NT2/D1 (cell line): ENCODE measurements around the gene PRDX1.
A peak's percentile ranks its signal among the peaks of the same experiment; 100 is the strongest.

ENCODE experiments used
- DNase-seq: peaks from one replicate; pipeline ENCODE4 v3.0.0-alpha.2; 2011; ENCODE audit warnings: low read depth, low spot score
- H3K27me3 ChIP-seq: 2 replicates; pipeline ENCODE4 v1.6.0; 2011; ENCODE audit warnings: mild to moderate bottlenecking; ENCODE audit not compliant: insufficient read length, insufficient read depth
- H3K36me3 ChIP-seq: 2 replicates; pipeline ENCODE4 v1.6.1; 2011; ENCODE audit warnings: mild to moderate bottlenecking, low read length, mixed read lengths; ENCODE audit not compliant: insufficient read depth, insufficient read length
- H3K4me1 ChIP-seq: 2 replicates; pipeline ENCODE4 v1.5.1; 2011; ENCODE audit not compliant: insufficient read depth, insufficient read length
- H3K4me3 ChIP-seq: 2 replicates; pipeline ENCODE4 v1.5.1; 2011; ENCODE audit warnings: low read depth; ENCODE audit not compliant: insufficient read length
- H3K9ac ChIP-seq: 2 replicates; pipeline ENCODE4 v1.6.0; 2011; ENCODE audit warnings: low read depth; ENCODE audit not compliant: insufficient read length
- H3K9me3 ChIP-seq: 2 replicates; pipeline ENCODE4 v1.5.1; 2011; ENCODE audit warnings: mild to moderate bottlenecking, low read length; ENCODE audit not compliant: insufficient read depth
- SUZ12 ChIP-seq: IDR thresholded peaks from 2 replicates; pipeline ENCODE4 v1.6.1; 2011; ENCODE audit not compliant: insufficient read length, insufficient read depth; ENCODE audit errors: extremely low read depth
- YY1 ChIP-seq: IDR thresholded peaks from 2 replicates; pipeline ENCODE4 v1.6.1; 2011; ENCODE audit not compliant: insufficient read length, insufficient read depth
- ZNF274 ChIP-seq: IDR thresholded peaks from 2 replicates; pipeline ENCODE4 v1.6.1; 2011; ENCODE audit warnings: mild to moderate bottlenecking, low read depth, low read length

PRDX1 gene

GRCh38 chr1:45507893-45508292, 13.8 kb downstream of the PRDX1 start:
- Histone ChIP-seq H3K27me3 (no peaks in the 10 kb centered on the region), H3K4me1 (no peaks in the 10 kb centered on the region), H3K4me3 (no peak overlapping the region), H3K36me3 (peaks cover 73% of the 10 kb centered on the region), H3K9ac (no peak overlapping the region), H3K9me3 (no peaks in the 10 kb centered on the region)
- DNase-seq = no peak
- TF ChIP-seq ZNF274 (no peak), SUZ12 (no peak), YY1 (no peak)

- Histone ChIP-seq H3K4me1 (no peaks in the 10 kb centered on the region), H3K27me3 (no peaks in the 10 kb centered on the region), H3K36me3 (peaks cover 70% of the 10 kb centered on the region), H3K9me3 (no peaks in the 10 kb centered on the region), H3K9ac (no peak overlapping the region), H3K4me3 (no peak overlapping the region)
- no peak for DNase-seq
- TF ChIP-seq SUZ12 (no peak), ZNF274 (no peak), YY1 (no peak)
Measured at GRCh38 chr1:45507195-45507594, 14.5 kb downstream of the PRDX1 start.

DNA sequence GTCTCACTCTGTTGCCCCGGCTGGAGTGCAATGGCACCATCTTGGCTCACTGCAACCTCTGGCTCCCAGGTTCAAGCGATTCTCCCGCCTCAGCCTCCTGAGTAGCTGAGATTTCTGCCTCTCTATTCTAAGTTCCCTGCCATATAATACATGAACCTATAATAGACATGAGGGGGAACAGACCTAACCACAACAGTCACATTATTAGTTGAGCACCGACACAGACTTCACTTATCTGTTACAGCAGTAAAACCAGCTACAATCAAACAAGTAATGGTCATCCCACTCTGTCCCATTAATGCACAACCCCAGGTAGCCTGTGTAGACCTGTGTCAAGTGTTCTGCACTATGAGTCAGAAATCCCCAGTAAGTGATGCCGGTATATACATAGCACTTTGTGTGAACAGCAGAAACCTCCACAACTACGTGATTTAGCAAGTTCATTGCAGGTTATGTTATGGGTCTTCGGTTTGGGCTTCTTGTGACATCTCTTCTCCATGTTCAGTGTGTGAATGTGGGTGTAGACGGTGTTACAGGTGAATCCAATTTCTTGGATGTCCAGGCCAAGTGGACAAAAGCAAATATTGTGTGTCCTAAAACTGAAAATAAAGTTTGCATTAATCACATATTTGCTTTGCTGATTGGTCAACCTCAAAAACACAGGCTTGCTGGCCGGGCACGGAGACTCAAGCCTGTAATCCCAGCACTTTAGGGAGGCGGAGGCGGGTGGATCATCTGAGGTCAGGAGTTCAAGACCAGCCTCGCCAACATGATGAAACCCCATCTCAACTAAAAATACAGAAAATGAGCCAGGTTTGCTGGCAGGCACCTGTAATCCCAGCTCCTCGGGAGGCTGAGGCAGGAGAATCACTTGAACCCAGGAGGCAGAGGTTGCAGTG, 18.0 kb downstream of the PRDX1 start:
- Histone ChIP-seq H3K4me1 (peaks cover 8% of the 10 kb centered on the region), H3K27me3 (no peaks in the 10 kb centered on the region), H3K9me3 (no peaks in the 10 kb centered on the region), H3K9ac (no peak overlapping the region), H3K4me3 (no peak overlapping the region), H3K36me3 (peaks cover 45% of the 10 kb centered on the region)
- no peak for DNase-seq
- TF ChIP-seq ZNF274 = no peak
- no peak for TF ChIP-seq SUZ12
- no peak for TF ChIP-seq YY1

- Histone ChIP-seq H3K9ac (peak overlapping the region; percentile 66), H3K9me3 (peaks cover 5% of the 10 kb centered on the region; the same call in 1 of the 2 replicates), H3K27me3 (no peaks in the 10 kb centered on the region), H3K4me1 (peaks cover 12% of the 10 kb centered on the region), H3K36me3 (peaks cover 26% of the 10 kb centered on the region), H3K4me3 (peak overlapping the region; percentile 83)
- no peak for DNase-seq
- TF ChIP-seq ZNF274 = no peak
- no peak for TF ChIP-seq YY1
- TF ChIP-seq SUZ12 = no peak
Measured at GRCh38 chr1:45501505-45501859, 20.2 kb downstream of the PRDX1 start.

DNA sequence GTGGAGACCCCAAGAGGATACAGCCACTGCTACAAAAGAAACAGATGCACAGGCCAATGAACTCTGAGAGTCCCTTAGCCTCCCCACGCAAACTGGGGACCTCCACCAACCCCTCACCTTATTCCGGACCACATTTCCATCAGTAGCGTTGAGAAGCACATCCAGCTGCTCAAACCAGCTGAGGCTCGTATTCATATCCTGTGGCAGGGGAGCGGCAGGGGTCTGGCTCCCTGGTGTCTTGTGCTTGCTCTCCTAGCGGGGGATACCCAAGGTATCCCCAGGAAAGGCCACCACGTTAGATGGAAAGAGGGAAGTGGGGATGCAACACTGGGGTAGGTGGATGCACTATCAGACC, 22.3 kb downstream of the PRDX1 start:
- TF ChIP-seq ZNF274 = no peak
- no peak for TF ChIP-seq YY1
- no peak for TF ChIP-seq SUZ12
- no peak for DNase-seq
- peak overlapping the region; percentile 81 for H3K9ac ChIP-seq
- peaks cover 5% of the 10 kb centered on the region; the same call in 1 of the 2 replicates for H3K9me3 ChIP-seq
- H3K27me3 ChIP-seq = no peaks in the 10 kb centered on the region
- H3K4me1 ChIP-seq = peaks cover 12% of the 10 kb centered on the region
- peaks cover 25% of the 10 kb centered on the region for H3K36me3 ChIP-seq
- peak overlapping the region; percentile 74 for H3K4me3 ChIP-seq

DNA sequence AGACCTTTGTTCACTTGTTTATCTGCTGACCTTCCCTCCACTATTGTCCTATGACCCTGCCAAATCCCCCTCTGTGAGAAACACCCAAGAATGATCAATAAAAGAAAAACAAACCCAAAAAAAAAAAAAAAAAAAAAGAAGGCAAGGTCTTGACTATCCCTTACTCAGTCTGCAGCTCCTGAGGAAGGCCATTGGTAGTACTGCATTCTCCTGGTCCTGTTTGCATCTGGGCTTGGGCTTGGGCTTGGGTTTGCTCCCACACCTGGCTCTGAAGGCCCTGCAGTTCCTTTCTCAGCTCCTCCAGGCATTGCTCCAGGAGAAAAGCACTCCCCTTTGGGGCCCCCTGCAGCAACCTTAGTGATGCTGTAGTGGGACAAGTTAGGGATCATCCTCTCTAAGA, 23.4 kb downstream of the PRDX1 start:
- H3K4me1 ChIP-seq = peaks cover 12% of the 10 kb centered on the region
- no peaks in the 10 kb centered on the region for H3K27me3 ChIP-seq
- H3K9me3 ChIP-seq = peaks cover 5% of the 10 kb centered on the region; the same call in 1 of the 2 replicates
- no peak for DNase-seq
- H3K9ac ChIP-seq = peak overlapping the region; percentile 45
- no peak overlapping the region for H3K4me3 ChIP-seq
- no peak for TF ChIP-seq SUZ12
- no peak for TF ChIP-seq ZNF274
- H3K36me3 ChIP-seq = peaks cover 14% of the 10 kb centered on the region

- Histone ChIP-seq H3K9ac (no peak overlapping the region), H3K4me1 (peaks cover 3% of the 10 kb centered on the region), H3K9me3 (peaks cover 16% of the 10 kb centered on the region; the same call in 1 of the 2 replicates), H3K27me3 (peaks cover 14% of the 10 kb centered on the region), H3K36me3 (no peaks in the 10 kb centered on the region), H3K4me3 (no peak overlapping the region)
- peak; percentile 64 for DNase-seq
- TF ChIP-seq SUZ12 (no peak), YY1 (no peak), ZNF274 (no peak)
Measured at GRCh38 chr1:45493116-45493697, 28.5 kb downstream of the PRDX1 start.
